HL-60 (cell line): Measurements from ENCODE around the gene SPACA9.

Source experiments
- CTCF ChIP-seq: IDR thresholded peaks from one replicate; pipeline ENCODE4 v1.5.1; 2011; ENCODE audit warnings: low read length, control low read depth, inconsistent platforms; ENCODE audit not compliant: insufficient read depth
- GABPA ChIP-seq: IDR thresholded peaks from 2 replicates; pipeline ENCODE4 v1.6.1; 2012; ENCODE audit warnings: low read depth
- POLR2AphosphoS5 ChIP-seq: IDR thresholded peaks from 2 replicates; pipeline ENCODE4 v1.6.1; 2012; ENCODE audit warnings: low read depth
- REST ChIP-seq: IDR thresholded peaks from 2 replicates; pipeline ENCODE4 v1.6.1; 2012; ENCODE audit warnings: low read depth; ENCODE audit not compliant: insufficient replicate concordance
- SPI1 ChIP-seq: IDR thresholded peaks from 2 replicates; pipeline ENCODE4 v1.6.1; 2012; ENCODE audit warnings: low read depth, mild to moderate bottlenecking, borderline replicate concordance

GRCh38 chr9:132927704-132928103 is 49.0 kb downstream of the SPACA9 start:
- TF ChIP-seq CTCF (no peak), REST (no peak), GABPA (no peak), POLR2AphosphoS5 (no peak), SPI1 (no peak)
